ENCODE data around the gene KIF20B. TPM values are rescaled to one million over a fixed set of nuclear protein-coding genes. Genes with fewer than 3 reads are reported as not detected.

Gene KIF20B
- total RNA-seq, 1 experiment from 2014 or later = 48.1 TPM

DNA sequence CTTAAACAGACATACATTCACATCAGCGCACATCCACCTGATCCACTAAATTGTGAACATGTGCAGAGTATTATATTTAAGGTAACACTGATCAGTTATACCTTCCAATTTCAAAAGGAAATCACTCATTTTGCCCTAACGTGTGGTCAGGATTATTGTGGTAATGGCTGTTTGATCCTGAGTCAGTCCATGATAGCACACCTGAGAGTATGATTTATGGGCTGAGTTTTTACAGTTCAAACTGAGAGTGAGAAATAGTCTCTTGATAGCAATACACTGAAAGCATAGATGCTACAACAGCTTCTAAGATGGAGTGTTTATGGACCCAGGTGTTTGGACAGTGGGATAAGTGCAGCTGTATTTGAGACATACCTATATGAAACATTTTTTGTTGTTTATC, 96.7 kb downstream of the KIF20B start:
- CTCF ChIA-PET = no interaction called here

DNA sequence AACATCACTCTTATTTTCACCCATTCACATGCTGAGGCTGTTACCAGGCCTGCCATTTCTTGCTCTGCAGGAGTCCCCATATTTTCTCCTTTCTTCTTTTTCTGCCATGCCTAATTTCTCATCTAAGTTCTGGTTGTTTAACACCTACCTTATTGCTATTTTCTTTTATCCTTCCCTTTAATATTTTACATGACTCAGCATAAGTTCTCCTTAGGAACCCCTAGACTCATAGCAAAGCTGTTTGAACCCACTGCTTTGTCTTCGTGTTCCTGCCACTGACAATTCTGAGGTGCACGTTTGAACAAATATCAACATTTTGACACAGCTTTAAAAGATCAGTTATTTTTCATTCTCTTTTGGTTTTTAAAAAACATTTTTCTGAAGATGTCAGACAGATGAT, 98.2 kb downstream of the KIF20B start:
- Histone ChIP-seq H3K36me3 (ENCODE audit: control insufficient read depth, insufficient read depth, low read length) (no peaks in the 10 kb centered on the region), H3K4me3 (ENCODE audit: low read depth in 2 of 2, low read length in 2 of 2) (no peak overlapping the region), H3K9me3 (ENCODE audit: control insufficient read depth, insufficient read depth, low read depth, low read length) (no peaks in the 10 kb centered on the region), H3K4me1 (ENCODE audit: control insufficient read depth, insufficient read depth, low read length) (no peaks in the 10 kb centered on the region), H3K27me3 (ENCODE audit: control insufficient read depth, insufficient read depth, low read length) (peaks cover 10% of the 10 kb centered on the region; the same call in 1 of the 2 replicates), H3K27ac (ENCODE audit: low read length) (no peak overlapping the region)
- ChIA-PET CTCF (no interaction called here), POLR2A (no interaction called here)
- in situ Hi-C loops (cut with HindIII; ENCODE audit: low pct_unique_long_range_greater_than_20kb, low sequenced_read_pairs) (no loop called here), intact Hi-C loops (cut with micrococcal nuclease; ENCODE audit: unreplicated experiment) (no loop called here)
- DNase-seq (ENCODE audit: low read depth, low spot score) (no peak), ATAC-seq (no peak)
- TF ChIP-seq TCF7L2 (IDR thresholded peaks at IDR 0.05; ENCODE audit: low read depth, low read length) (no peak), POLR2AphosphoS5 (IDR thresholded peaks at IDR 0.05; ENCODE audit: low read depth, low read length) (no peak), SIN3A (IDR thresholded peaks at IDR 0.05; ENCODE audit: borderline replicate concordance, insufficient read depth, low read depth, low read length) (no peak)
- TF ChIP-seq, protein P1, sequence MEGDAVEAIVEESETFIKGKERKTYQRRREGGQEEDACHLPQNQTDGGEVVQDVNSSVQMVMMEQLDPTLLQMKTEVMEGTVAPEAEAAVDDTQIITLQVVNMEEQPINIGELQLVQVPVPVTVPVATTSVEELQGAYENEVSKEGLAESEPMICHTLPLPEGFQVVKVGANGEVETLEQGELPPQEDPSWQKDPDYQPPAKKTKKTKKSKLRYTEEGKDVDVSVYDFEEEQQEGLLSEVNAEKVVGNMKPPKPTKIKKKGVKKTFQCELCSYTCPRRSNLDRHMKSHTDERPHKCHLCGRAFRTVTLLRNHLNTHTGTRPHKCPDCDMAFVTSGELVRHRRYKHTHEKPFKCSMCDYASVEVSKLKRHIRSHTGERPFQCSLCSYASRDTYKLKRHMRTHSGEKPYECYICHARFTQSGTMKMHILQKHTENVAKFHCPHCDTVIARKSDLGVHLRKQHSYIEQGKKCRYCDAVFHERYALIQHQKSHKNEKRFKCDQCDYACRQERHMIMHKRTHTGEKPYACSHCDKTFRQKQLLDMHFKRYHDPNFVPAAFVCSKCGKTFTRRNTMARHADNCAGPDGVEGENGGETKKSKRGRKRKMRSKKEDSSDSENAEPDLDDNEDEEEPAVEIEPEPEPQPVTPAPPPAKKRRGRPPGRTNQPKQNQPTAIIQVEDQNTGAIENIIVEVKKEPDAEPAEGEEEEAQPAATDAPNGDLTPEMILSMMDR (IDR thresholded peaks at IDR 0.05) = no peak
- TF ChIP-seq, protein P2, sequence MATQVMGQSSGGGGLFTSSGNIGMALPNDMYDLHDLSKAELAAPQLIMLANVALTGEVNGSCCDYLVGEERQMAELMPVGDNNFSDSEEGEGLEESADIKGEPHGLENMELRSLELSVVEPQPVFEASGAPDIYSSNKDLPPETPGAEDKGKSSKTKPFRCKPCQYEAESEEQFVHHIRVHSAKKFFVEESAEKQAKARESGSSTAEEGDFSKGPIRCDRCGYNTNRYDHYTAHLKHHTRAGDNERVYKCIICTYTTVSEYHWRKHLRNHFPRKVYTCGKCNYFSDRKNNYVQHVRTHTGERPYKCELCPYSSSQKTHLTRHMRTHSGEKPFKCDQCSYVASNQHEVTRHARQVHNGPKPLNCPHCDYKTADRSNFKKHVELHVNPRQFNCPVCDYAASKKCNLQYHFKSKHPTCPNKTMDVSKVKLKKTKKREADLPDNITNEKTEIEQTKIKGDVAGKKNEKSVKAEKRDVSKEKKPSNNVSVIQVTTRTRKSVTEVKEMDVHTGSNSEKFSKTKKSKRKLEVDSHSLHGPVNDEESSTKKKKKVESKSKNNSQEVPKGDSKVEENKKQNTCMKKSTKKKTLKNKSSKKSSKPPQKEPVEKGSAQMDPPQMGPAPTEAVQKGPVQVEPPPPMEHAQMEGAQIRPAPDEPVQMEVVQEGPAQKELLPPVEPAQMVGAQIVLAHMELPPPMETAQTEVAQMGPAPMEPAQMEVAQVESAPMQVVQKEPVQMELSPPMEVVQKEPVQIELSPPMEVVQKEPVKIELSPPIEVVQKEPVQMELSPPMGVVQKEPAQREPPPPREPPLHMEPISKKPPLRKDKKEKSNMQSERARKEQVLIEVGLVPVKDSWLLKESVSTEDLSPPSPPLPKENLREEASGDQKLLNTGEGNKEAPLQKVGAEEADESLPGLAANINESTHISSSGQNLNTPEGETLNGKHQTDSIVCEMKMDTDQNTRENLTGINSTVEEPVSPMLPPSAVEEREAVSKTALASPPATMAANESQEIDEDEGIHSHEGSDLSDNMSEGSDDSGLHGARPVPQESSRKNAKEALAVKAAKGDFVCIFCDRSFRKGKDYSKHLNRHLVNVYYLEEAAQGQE (IDR thresholded peaks at IDR 0.05; ENCODE audit: insufficient read depth in 1 of 2, low read depth in 2 of 2, low read length in 1 of 2) = no peak
- BruUV-seq (replicated peaks) = no TSS peak

More for the DNA sequence above, 96.7 kb downstream of the KIF20B start:
- ATAC-seq = no peak
- no TSS peak for BruUV-seq (replicated peaks)
- in situ Hi-C loops (cut with HindIII; ENCODE audit: low pct_unique_long_range_greater_than_20kb, low sequenced_read_pairs) (no loop called here), intact Hi-C loops (cut with micrococcal nuclease; ENCODE audit: unreplicated experiment) (no loop called here)
- no peaks in the 10 kb centered on the region for H3K36me3 ChIP-seq (ENCODE audit: control insufficient read depth, insufficient read depth, low read length)
- H3K27me3 ChIP-seq (ENCODE audit: control insufficient read depth, insufficient read depth, low read length) = 0 out of 2 replicates have a peak, but pooled peaks cover 3% of the 10 kb centered on the region
- no peak overlapping the region for H3K4me3 ChIP-seq (ENCODE audit: low read depth in 2 of 2, low read length in 2 of 2)
- TF ChIP-seq, protein P2 (IDR thresholded peaks at IDR 0.05; ENCODE audit: insufficient read depth in 1 of 2, low read depth in 2 of 2, low read length in 1 of 2) = no peak
- no peak for TF ChIP-seq SIN3A (IDR thresholded peaks at IDR 0.05; ENCODE audit: borderline replicate concordance, insufficient read depth, low read depth, low read length)
- TF ChIP-seq, protein P1 (IDR thresholded peaks at IDR 0.05) = no peak
- TF ChIP-seq TCF7L2 (IDR thresholded peaks at IDR 0.05; ENCODE audit: low read depth, low read length) = no peak
- no peak for TF ChIP-seq POLR2AphosphoS5 (IDR thresholded peaks at IDR 0.05; ENCODE audit: low read depth, low read length)
- H3K4me1 ChIP-seq (ENCODE audit: control insufficient read depth, insufficient read depth, low read length) = no peaks in the 10 kb centered on the region
- no peak overlapping the region for H3K27ac ChIP-seq (ENCODE audit: low read length)
- POLR2A ChIA-PET = no interaction called here
- DNase-seq (ENCODE audit: low read depth, low spot score) = no peak
- no peaks in the 10 kb centered on the region for H3K9me3 ChIP-seq (ENCODE audit: control insufficient read depth, insufficient read depth, low read depth, low read length)
